GM18873 (cell line): ENCODE data around the gene NUP37.
A peak's percentile ranks its signal among the peaks of the same experiment; 100 is the strongest.
"Not testable (repeated sequence)": the region's sequence is repeated elsewhere in the genome, so short reads cannot be mapped to it uniquely, and the experiment has no call there.

Experiments
- ATAC-seq: cut with Tn5 transposase; IDR thresholded peaks from one replicate; pipeline ENCODE4 v1.9.1; 2021; ENCODE audit warnings: mild to moderate bottlenecking, moderate library complexity, moderate number of reproducible peaks; ENCODE audit not compliant: unreplicated experiment, low FRiP score

Gene NUP37

GRCh38 chr12:102093319-102093718 lies 26.6 kb downstream of the NUP37 start:
- no peak for ATAC-seq

GRCh38 chr12:102089228-102089835 lies 30.6 kb downstream of the NUP37 start:
- not testable (repeated sequence) for ATAC-seq

GRCh38 chr12:102080842-102081241 lies 39.1 kb downstream of the NUP37 start:
- ATAC-seq, result no peak

GRCh38 chr12:102072092-102072491 lies 47.8 kb downstream of the NUP37 start:
- ATAC-seq, result not testable (repeated sequence)

- no peak for ATAC-seq
Measured at GRCh38 chr12:102069707-102070106, 50.2 kb downstream of the NUP37 start.

- no peak for ATAC-seq
Measured at GRCh38 chr12:102067574-102068258, 52.2 kb downstream of the NUP37 start.

- no peak for ATAC-seq
Measured at GRCh38 chr12:102064476-102064875, 55.4 kb downstream of the NUP37 start.

GRCh38 chr12:102063069-102063468 lies 56.8 kb downstream of the NUP37 start:
- no peak for ATAC-seq

GRCh38 chr12:102062419-102062806 lies 57.5 kb downstream of the NUP37 start:
- ATAC-seq, result no peak

GRCh38 chr12:102061560-102062418 lies 58.1 kb downstream of the NUP37 start, which contains the start of gene WASHC3:
Gene WASHC3, minus strand, starts transcription at chr12:102061991. Its CDS starts 29 bp downstream, at chr12:102061962.
- peak; percentile 94 for ATAC-seq

- peak; percentile 38 for ATAC-seq
Measured at GRCh38 chr12:102061096-102061559, 58.8 kb downstream of the NUP37 start.

GRCh38 chr12:102059343-102059742 lies 60.6 kb downstream of the NUP37 start:
- no peak for ATAC-seq

- no peak for ATAC-seq
Measured at GRCh38 chr12:102054345-102054744, 65.6 kb downstream of the NUP37 start.

GRCh38 chr12:102053062-102053349 lies 66.9 kb downstream of the NUP37 start:
- no peak for ATAC-seq

GRCh38 chr12:102052192-102053061 lies 67.5 kb downstream of the NUP37 start:
- no peak for ATAC-seq

- no peak for ATAC-seq
Measured at GRCh38 chr12:102051431-102051965, 68.4 kb downstream of the NUP37 start.

- no peak for ATAC-seq
Measured at GRCh38 chr12:102050660-102051430, 69.1 kb downstream of the NUP37 start.

GRCh38 chr12:102043928-102044327 lies 76.0 kb downstream of the NUP37 start:
- ATAC-seq, result peak; percentile 86

- ATAC-seq, result no peak
Measured at GRCh38 chr12:102033991-102034745, 85.7 kb downstream of the NUP37 start.
